ENCODE data around the gene GGA1. TPM values are rescaled to one million over a fixed set of nuclear protein-coding genes. Genes with fewer than 3 reads are reported as not detected.

The GGA1 gene
- total and polyA plus RNA-seq, 2 donors (not counting 1 experiment from before 2014, with no cell fraction given), result 18.0 to 27.9 TPM

- peaks cover 36% of the 10 kb centered on the region for H3K4me1 ChIP-seq (ENCODE audit: control insufficient read depth, extremely low read depth, insufficient read depth, low read length)
- H3K27me3 ChIP-seq (ENCODE audit: control insufficient read depth, insufficient read depth, low read length), result no peaks in the 10 kb centered on the region
- no peak for DNase-seq (ENCODE audit: low read depth in 2 of 2)
- no peaks in the 10 kb centered on the region for H3K9me3 ChIP-seq (ENCODE audit: control insufficient read depth, insufficient read depth, low read depth, low read length)
- H3K9ac ChIP-seq (ENCODE audit: insufficient read depth, low read length), result no peak overlapping the region
- H2AFZ ChIP-seq (ENCODE audit: low read length), result no peak overlapping the region
- peaks cover 6% of the 10 kb centered on the region for H3K36me3 ChIP-seq (ENCODE audit: control insufficient read depth, insufficient read depth, low read length)
- H3K79me2 ChIP-seq (ENCODE audit: control insufficient read depth, insufficient read depth, low read length), result no peaks in the 10 kb centered on the region
- peak overlapping the region in 2 of 4 experiments; percentile 20 to 27 for H3K4me3 ChIP-seq (replicated peaks in 1 of 4; ENCODE audit: control extremely low read depth in 1 of 4, insufficient read depth in 1 of 4, low read depth in 3 of 4, low read length in 4 of 4)
- no peaks in the 10 kb centered on the region for H4K20me1 ChIP-seq (ENCODE audit: control insufficient read depth, extremely low read depth, insufficient read depth, low read length)
- H3K27ac ChIP-seq (ENCODE audit: insufficient read depth, low read length), result peak overlapping the region; percentile 42
- H3K4me2 ChIP-seq (ENCODE audit: extremely low read depth, insufficient read depth, low read length), result peak overlapping the region; percentile 61
- TF ChIP-seq EZH2 (IDR thresholded peaks at IDR 0.05; ENCODE audit: low read length, missing control alignments) (no peak), CTCF (conservative IDR thresholded peaks at IDR 0.05 in 1 of 2, IDR thresholded peaks at IDR 0.05 in 1 of 2; ENCODE audit: low read depth in 1 of 2, low read length in 2 of 2) (peak in 1 of 2 donors; percentile 20)
These were observed 25.8 kb downstream of the GGA1 start for GRCh38 chr22:37634417-37634924.

GRCh38 chr22:37635157-37635556, 26.5 kb downstream of the GGA1 start:
- no peak for DNase-seq (ENCODE audit: low read depth in 2 of 2)
- peaks cover 3% of the 10 kb centered on the region for H3K36me3 ChIP-seq (ENCODE audit: control insufficient read depth, insufficient read depth, low read length)
- no peaks in the 10 kb centered on the region for H3K9me3 ChIP-seq (ENCODE audit: control insufficient read depth, insufficient read depth, low read depth, low read length)
- H3K4me3 ChIP-seq (replicated peaks in 1 of 4; ENCODE audit: control extremely low read depth in 1 of 4, insufficient read depth in 1 of 4, low read depth in 3 of 4, low read length in 4 of 4), result no peak overlapping the region
- H3K27ac ChIP-seq (ENCODE audit: insufficient read depth, low read length), result no peak overlapping the region
- H3K79me2 ChIP-seq (ENCODE audit: control insufficient read depth, insufficient read depth, low read length), result no peaks in the 10 kb centered on the region
- no peak overlapping the region for H2AFZ ChIP-seq (ENCODE audit: low read length)
- TF ChIP-seq EZH2 (IDR thresholded peaks at IDR 0.05; ENCODE audit: low read length, missing control alignments) (no peak), CTCF (conservative IDR thresholded peaks at IDR 0.05 in 1 of 2, IDR thresholded peaks at IDR 0.05 in 1 of 2; ENCODE audit: low read depth in 1 of 2, low read length in 2 of 2) (no peak)
- H3K4me1 ChIP-seq (ENCODE audit: control insufficient read depth, extremely low read depth, insufficient read depth, low read length), result peaks cover 38% of the 10 kb centered on the region
- no peak overlapping the region for H3K4me2 ChIP-seq (ENCODE audit: extremely low read depth, insufficient read depth, low read length)
- H3K9ac ChIP-seq (ENCODE audit: insufficient read depth, low read length), result no peak overlapping the region
- no peaks in the 10 kb centered on the region for H3K27me3 ChIP-seq (ENCODE audit: control insufficient read depth, insufficient read depth, low read length)
- no peaks in the 10 kb centered on the region for H4K20me1 ChIP-seq (ENCODE audit: control insufficient read depth, extremely low read depth, insufficient read depth, low read length)

- H3K36me3 ChIP-seq (ENCODE audit: control insufficient read depth, insufficient read depth, low read length), result peaks cover 3% of the 10 kb centered on the region
These were observed 27.7 kb downstream of the GGA1 start for GRCh38 chr22:37636186-37636948.

More at GRCh38 chr22:37636186-37636948, 27.7 kb downstream of the GGA1 start:
- Histone ChIP-seq H3K4me1 (ENCODE audit: control insufficient read depth, extremely low read depth, insufficient read depth, low read length) (peaks cover 42% of the 10 kb centered on the region), H2AFZ (ENCODE audit: low read length) (no peak overlapping the region), H3K79me2 (ENCODE audit: control insufficient read depth, insufficient read depth, low read length) (no peaks in the 10 kb centered on the region), H3K27me3 (ENCODE audit: control insufficient read depth, insufficient read depth, low read length) (no peaks in the 10 kb centered on the region), H3K9me3 (ENCODE audit: control insufficient read depth, insufficient read depth, low read depth, low read length) (no peaks in the 10 kb centered on the region), H4K20me1 (ENCODE audit: control insufficient read depth, extremely low read depth, insufficient read depth, low read length) (no peaks in the 10 kb centered on the region), H3K4me3 (replicated peaks in 1 of 4; ENCODE audit: control extremely low read depth in 1 of 4, insufficient read depth in 1 of 4, low read depth in 3 of 4, low read length in 4 of 4) (no peak overlapping the region), H3K27ac (ENCODE audit: insufficient read depth, low read length) (no peak overlapping the region), H3K9ac (ENCODE audit: insufficient read depth, low read length) (no peak overlapping the region), H3K4me2 (ENCODE audit: extremely low read depth, insufficient read depth, low read length) (no peak overlapping the region)
- peak; percentile 25 to 57 for TF ChIP-seq CTCF (conservative IDR thresholded peaks at IDR 0.05 in 1 of 2, IDR thresholded peaks at IDR 0.05 in 1 of 2; ENCODE audit: low read depth in 1 of 2, low read length in 2 of 2)
- no peak for TF ChIP-seq EZH2 (IDR thresholded peaks at IDR 0.05; ENCODE audit: low read length, missing control alignments)
- DNase-seq (ENCODE audit: low read depth in 2 of 2), result peak; percentile 91 to 93
